HG03354 (cell line): ENCODE measurements around the gene TAF1A.

Source experiments
- ATAC-seq: cut with Tn5 transposase; IDR thresholded peaks from one replicate; pipeline ENCODE4 v1.9.1; 2021; ENCODE audit warnings: mild to moderate bottlenecking; ENCODE audit not compliant: unreplicated experiment, poor library complexity, severe bottlenecking

Gene TAF1A

GRCh38 chr1:222543817-222544216, 45.9 kb downstream of the TAF1A start:
- ATAC-seq, result no peak

- no peak for ATAC-seq
These were observed 49.1 kb downstream of the TAF1A start for GRCh38 chr1:222540598-222540995.

- ATAC-seq, result no peak
These were observed 49.7 kb downstream of the TAF1A start for GRCh38 chr1:222539951-222540597.

- no peak for ATAC-seq
These were observed 54.3 kb downstream of the TAF1A start for GRCh38 chr1:222535455-222535854.

GRCh38 chr1:222530852-222531251, 58.9 kb downstream of the TAF1A start:
- no peak for ATAC-seq

GRCh38 chr1:222529916-222530315, 59.8 kb downstream of the TAF1A start:
- no peak for ATAC-seq

- ATAC-seq, result no peak
These were observed 60.6 kb downstream of the TAF1A start for GRCh38 chr1:222529181-222529580.

- no peak for ATAC-seq
These were observed 63.8 kb downstream of the TAF1A start for GRCh38 chr1:222525951-222526350.

GRCh38 chr1:222523852-222524251, 65.9 kb downstream of the TAF1A start:
- no peak for ATAC-seq

- no peak for ATAC-seq
These were observed 67.4 kb downstream of the TAF1A start for GRCh38 chr1:222522105-222522915.

- ATAC-seq, result no peak
These were observed 68.2 kb downstream of the TAF1A start for GRCh38 chr1:222521299-222522104.
